Activated naive CD4-positive, alpha-beta T cell treated with anti-CD3 and anti-CD28 coated beads, Interleukin-2, amount 50 U/mL, for 24 hours (primary cell): Measurements from ENCODE around the gene ASGR2.
"Not testable (repeated sequence)": the region's sequence is repeated elsewhere in the genome, so short reads cannot be mapped to it uniquely, and the experiment has no call there.

Experiments
- H3K27ac Mint-ChIP-seq: one replicate; pipeline ENCODE4 v1.8.0; 2021; ENCODE audit warnings: mild to moderate bottlenecking, mixed read lengths
- H3K27me3 Mint-ChIP-seq: one replicate; pipeline ENCODE4 v1.8.0; 2021; ENCODE audit warnings: mixed read lengths
- H3K36me3 Mint-ChIP-seq: one replicate; pipeline ENCODE4 v1.8.0; 2021; ENCODE audit warnings: mixed read lengths
- H3K4me1 Mint-ChIP-seq: one replicate; pipeline ENCODE4 v1.8.0; 2021; ENCODE audit warnings: mixed read lengths
- H3K4me3 Mint-ChIP-seq: one replicate; pipeline ENCODE4 v1.8.0; 2021; ENCODE audit warnings: mild to moderate bottlenecking, mixed read lengths
- H3K9me3 Mint-ChIP-seq: one replicate; pipeline ENCODE4 v1.8.0; 2021; ENCODE audit warnings: mixed read lengths

ASGR2 gene

DNA sequence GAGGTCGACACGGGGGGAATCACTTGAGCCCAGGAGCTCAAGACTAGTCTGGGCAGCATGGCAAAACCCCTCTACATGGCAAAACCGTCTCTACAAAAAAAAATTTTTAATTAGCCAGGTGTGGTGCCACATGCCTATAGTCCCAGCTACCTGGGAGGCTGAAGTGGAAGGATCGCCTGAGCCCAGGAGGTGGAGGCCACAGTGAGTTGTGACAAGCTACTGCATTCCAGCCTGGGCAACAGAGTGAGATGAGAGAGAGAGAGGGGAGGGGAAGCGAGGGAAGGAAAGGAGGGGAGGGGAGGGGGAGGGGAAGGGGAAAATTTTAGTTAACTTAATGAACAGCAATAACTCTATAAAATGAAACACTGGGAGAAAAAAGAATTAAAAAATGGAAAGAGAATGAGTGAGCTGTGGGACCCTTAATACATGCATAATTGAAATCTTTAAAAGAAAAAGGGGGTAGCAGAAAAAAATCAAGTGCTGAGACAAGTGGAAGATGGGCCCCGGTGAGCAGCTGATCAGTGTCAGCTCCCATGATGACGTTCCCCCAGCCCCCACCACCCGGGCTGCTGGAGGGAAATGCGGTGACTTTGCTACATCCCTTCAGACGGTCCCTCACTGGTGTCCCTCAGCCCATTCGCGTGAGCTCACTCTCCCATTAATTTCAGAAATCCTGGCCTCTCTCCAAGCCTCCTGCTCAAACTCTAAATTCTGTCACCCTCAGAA, 2.7 kb downstream of the ASGR2 start:
- Mint-ChIP-seq H3K9me3 (no peaks in the 10 kb centered on the region), H3K36me3 (no peaks in the 10 kb centered on the region), H3K27me3 (no peaks in the 10 kb centered on the region), H3K4me3 (no peak overlapping the region), H3K4me1 (peaks cover 8% of the 10 kb centered on the region), H3K27ac (no peak overlapping the region)

- Mint-ChIP-seq H3K4me3 (no peak overlapping the region), H3K27me3 (no peaks in the 10 kb centered on the region), H3K4me1 (peaks cover 8% of the 10 kb centered on the region), H3K9me3 (no peaks in the 10 kb centered on the region), H3K36me3 (no peaks in the 10 kb centered on the region), H3K27ac (no peak overlapping the region)
Observed at GRCh38 chr17:7110617-7111306, 3.9 kb downstream of the ASGR2 start.

DNA sequence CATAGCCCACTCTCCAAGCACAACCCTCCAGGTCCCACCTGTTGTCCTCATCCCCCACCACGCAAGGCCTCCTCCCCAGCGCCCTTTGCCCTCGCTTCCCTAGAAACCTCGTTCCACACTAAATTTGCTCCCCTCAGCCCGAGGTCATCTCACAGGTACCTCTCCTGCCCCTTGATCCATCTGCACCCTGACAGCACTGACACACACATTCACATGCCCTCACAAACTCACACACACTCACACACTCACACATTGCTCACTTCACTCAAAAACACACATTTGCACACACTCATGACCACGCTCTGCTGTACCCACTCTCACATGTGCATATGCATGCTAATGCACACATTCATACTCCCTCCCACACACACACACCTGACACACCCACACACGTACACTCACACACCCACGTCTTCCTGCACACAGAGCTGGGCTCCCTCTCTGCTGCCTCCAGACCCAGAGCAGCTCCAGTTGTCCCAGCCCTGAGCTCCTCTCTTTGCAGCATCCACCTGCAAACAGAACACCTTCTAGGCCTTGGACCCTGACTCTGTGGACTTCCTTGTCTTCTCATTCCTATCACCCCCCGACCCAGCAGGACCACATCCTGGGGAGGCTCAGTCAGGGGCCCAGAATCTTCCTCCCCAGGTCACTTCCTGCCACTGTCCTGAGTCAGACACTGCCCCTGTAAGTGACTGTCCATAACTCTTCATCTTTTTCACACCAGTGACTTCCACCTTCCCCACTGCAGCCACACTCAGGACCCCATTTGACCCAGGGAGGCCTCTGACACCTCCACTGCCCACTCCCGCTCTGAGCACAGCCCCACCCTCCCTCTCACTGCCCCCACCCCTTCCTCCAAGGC, 4.9 kb downstream of the ASGR2 start:
- H3K27ac Mint-ChIP-seq: no peak overlapping the region
- no peak overlapping the region for H3K4me3 Mint-ChIP-seq
- no peaks in the 10 kb centered on the region for H3K9me3 Mint-ChIP-seq
- no peaks in the 10 kb centered on the region for H3K27me3 Mint-ChIP-seq
- H3K36me3 Mint-ChIP-seq: no peaks in the 10 kb centered on the region
- H3K4me1 Mint-ChIP-seq: peaks cover 8% of the 10 kb centered on the region

GRCh38 chr17:7108981-7109380, 5.6 kb downstream of the ASGR2 start:
- Mint-ChIP-seq H3K36me3 (no peaks in the 10 kb centered on the region), H3K4me1 (peaks cover 8% of the 10 kb centered on the region), H3K9me3 (no peaks in the 10 kb centered on the region), H3K27me3 (no peaks in the 10 kb centered on the region), H3K4me3 (no peak overlapping the region), H3K27ac (no peak overlapping the region)

- H3K27me3 Mint-ChIP-seq: no peaks in the 10 kb centered on the region
- H3K4me3 Mint-ChIP-seq: no peak overlapping the region
Observed at GRCh38 chr17:7108560-7108925, 6.1 kb downstream of the ASGR2 start.

DNA sequence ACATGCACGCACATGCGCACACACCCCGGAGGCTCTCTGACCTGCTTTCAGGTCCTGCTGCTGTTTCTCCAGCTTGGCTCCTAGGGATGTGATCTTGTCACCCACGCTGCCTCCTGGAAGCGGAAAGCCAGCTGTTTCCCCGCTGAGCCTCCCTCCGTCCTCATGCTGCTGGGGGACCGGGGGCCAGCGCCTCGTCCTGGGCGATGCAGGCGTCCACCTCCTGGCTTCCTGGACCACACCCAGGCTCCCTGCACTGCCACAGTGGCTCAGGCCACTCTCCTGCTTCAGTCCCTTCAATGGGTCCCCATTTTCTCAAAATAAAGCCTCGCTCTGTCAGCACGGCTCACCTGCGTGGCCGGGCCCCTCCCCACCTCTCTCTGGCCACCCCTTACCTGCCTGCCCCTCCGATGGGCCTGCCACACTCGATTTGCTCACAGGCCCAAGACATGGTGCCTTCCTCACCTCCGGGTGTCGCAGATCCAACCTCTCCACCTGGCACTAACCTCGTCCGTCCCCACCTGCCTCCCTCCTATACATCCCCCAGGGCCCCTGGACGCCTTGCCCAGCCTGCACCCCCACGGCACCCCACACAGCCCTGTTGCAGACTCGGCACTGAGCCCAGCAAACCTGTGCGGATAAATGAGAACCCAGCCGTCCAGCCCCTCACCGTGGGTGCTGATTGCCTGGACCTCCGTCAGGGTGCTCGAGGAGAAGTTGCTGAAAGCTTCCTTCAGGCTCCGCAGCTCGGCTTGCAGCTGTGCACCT, 6.6 kb downstream of the ASGR2 start:
- H3K27me3 Mint-ChIP-seq: no peaks in the 10 kb centered on the region

More at GRCh38 chr17:7108560-7108925, 6.1 kb downstream of the ASGR2 start:
- no peaks in the 10 kb centered on the region for H3K36me3 Mint-ChIP-seq
- peaks cover 8% of the 10 kb centered on the region for H3K4me1 Mint-ChIP-seq
- no peak overlapping the region for H3K27ac Mint-ChIP-seq
- no peaks in the 10 kb centered on the region for H3K9me3 Mint-ChIP-seq

DNA sequence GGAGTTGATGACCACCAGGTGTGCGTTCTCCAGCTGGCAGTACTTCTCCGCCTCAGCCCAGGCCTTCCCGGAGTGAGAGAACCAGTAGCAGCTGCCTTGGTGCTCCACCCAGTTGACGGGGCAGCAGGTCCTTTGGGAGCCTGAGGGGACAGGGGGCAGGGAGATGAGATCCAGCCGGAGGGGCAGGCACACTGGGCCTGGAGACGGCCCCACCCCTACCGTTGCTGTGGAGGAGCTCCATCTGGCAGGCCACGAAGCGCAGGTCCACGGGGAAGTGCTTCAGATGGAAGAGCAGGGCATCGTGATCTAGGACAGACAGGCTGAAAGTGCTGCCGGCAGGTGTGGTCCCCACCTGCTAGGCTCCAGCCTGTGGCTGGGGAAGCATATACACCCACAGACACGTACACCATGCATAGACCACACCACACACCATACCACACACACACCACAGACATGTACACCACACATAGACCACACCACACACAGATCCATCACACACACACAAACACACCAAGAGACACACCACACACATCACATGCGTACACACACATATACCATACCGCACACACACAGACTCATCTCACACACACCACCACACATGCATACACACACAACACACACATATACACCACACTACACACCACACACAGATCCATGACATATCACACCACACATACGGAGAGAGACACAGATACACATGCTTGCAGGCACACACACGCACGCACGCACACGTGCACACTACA, 7.4 kb downstream of the ASGR2 start:
- H3K4me3 Mint-ChIP-seq: no peak overlapping the region
- H3K4me1 Mint-ChIP-seq: peaks cover 8% of the 10 kb centered on the region
- no peak overlapping the region for H3K27ac Mint-ChIP-seq
- no peaks in the 10 kb centered on the region for H3K27me3 Mint-ChIP-seq
- H3K36me3 Mint-ChIP-seq: no peaks in the 10 kb centered on the region
- no peaks in the 10 kb centered on the region for H3K9me3 Mint-ChIP-seq

More for the DNA sequence above, 6.6 kb downstream of the ASGR2 start:
- no peak overlapping the region for H3K4me3 Mint-ChIP-seq
- H3K36me3 Mint-ChIP-seq: no peaks in the 10 kb centered on the region
- H3K27ac Mint-ChIP-seq: no peak overlapping the region
- peaks cover 8% of the 10 kb centered on the region for H3K4me1 Mint-ChIP-seq
- no peaks in the 10 kb centered on the region for H3K9me3 Mint-ChIP-seq

DNA sequence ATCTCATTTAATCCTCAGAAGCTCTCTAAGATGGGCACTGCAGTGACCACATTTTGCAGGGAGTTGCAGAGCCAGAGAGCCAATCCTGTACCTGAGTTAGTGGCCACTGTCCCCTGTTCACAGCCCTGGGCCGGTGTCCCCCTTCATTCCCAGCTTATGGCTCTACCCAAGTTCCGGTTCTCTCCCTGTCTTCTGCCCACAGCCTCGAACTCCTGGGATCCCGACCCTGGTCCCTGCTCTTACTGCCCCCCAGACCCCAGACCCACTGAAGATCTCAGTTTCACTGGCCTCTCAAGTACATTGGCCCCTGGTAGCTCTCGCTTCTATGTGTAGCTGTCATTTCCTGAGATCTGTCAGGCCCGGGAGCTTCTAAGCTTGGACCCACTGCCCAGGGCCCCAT, 12.2 kb downstream of the ASGR2 start:
- H3K9me3 Mint-ChIP-seq: no peaks in the 10 kb centered on the region
- no peaks in the 10 kb centered on the region for H3K36me3 Mint-ChIP-seq

GRCh38 chr17:7101531-7101930, 13.1 kb downstream of the ASGR2 start:
- no peaks in the 10 kb centered on the region for H3K36me3 Mint-ChIP-seq
- H3K9me3 Mint-ChIP-seq: no peaks in the 10 kb centered on the region
- no peak overlapping the region for H3K4me3 Mint-ChIP-seq
- peaks cover 2% of the 10 kb centered on the region for H3K27me3 Mint-ChIP-seq
- no peak overlapping the region for H3K27ac Mint-ChIP-seq
- no peaks in the 10 kb centered on the region for H3K4me1 Mint-ChIP-seq

More for the DNA sequence above, 12.2 kb downstream of the ASGR2 start:
- peaks cover 2% of the 10 kb centered on the region for H3K27me3 Mint-ChIP-seq
- no peak overlapping the region for H3K27ac Mint-ChIP-seq
- H3K4me3 Mint-ChIP-seq: no peak overlapping the region
- H3K4me1 Mint-ChIP-seq: no peaks in the 10 kb centered on the region

DNA sequence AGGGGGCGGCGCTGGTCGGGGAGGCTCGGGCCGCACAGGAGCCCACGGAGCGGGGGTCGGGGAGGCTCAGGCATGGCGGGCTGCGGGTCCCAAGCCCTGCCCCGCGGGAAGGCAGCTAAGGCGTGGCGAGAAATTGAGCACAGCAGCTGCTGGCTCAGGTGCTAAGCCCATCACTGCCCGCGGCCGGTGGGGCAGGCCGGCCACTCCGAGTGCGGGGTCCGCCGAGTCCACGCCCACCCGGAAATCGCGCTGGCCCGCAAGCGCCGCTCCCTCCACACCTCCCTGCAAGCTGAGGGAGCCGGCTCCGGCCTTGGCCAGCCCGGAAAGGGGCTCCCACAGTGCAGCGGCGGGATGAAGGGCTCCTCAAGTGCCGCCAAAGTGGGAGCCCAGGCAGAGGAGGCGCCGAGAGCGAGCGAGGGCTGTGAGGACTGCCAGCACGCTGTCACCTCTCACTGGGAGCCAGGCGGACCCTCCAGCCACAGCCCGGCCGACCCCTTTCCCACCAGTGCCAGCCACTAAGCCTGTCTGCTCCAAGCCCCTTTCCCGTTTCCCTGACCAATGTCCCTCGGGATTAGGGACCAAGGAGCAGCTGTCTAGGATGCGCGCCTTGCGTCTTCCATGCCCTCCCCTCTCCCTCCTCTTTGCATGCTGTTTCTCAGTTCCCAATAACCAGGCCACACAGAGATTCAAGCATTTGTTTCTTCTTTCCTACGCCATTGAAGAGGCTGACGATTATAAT, 13.8 kb downstream of the ASGR2 start:
- not testable (repeated sequence) for H3K4me1 Mint-ChIP-seq

DNA sequence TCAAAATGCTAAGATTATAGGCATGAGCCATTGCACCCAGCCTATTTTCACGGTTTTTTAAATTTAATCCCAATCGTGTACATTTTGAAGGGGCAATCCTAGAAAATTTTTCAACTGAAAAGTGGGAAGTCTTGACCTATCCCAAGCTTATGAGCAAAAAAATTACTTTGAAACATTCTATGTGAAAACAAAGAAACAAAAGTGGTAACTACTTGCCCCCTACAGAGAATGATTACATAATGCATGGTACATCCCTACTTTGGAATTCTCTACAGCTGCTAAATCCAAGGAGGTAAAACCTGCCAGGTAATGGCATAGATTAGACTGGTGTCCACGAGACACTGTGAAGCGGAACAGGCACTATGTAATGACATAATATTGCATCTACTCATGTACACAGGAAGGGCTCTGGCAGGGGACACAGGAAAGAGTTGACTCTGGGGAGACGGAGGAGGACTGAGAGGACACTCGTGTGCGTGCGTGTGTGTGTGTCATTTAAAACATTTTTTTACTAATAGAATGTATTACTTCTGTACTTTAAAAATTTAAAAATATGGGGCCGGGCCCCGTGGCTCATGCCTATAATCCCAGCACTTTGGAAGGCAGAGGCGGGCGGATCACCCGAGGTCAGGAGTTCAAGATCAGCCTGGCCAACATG, 15.7 kb downstream of the ASGR2 start:
- peaks cover 2% of the 10 kb centered on the region for H3K27me3 Mint-ChIP-seq
- peaks cover 10% of the 10 kb centered on the region for H3K4me1 Mint-ChIP-seq
- H3K36me3 Mint-ChIP-seq: no peaks in the 10 kb centered on the region
- H3K27ac Mint-ChIP-seq: no peak overlapping the region
- no peaks in the 10 kb centered on the region for H3K9me3 Mint-ChIP-seq
- H3K4me3 Mint-ChIP-seq: no peak overlapping the region

More for the DNA sequence above, 13.8 kb downstream of the ASGR2 start:
- not testable (repeated sequence) for H3K4me3 Mint-ChIP-seq, H3K9me3 Mint-ChIP-seq, H3K27me3 Mint-ChIP-seq, H3K27ac Mint-ChIP-seq, H3K36me3 Mint-ChIP-seq

GRCh38 chr17:7097940-7098339, 16.7 kb downstream of the ASGR2 start:
- no peaks in the 10 kb centered on the region for H3K9me3 Mint-ChIP-seq
- no peak overlapping the region for H3K4me3 Mint-ChIP-seq
- no peaks in the 10 kb centered on the region for H3K36me3 Mint-ChIP-seq
- H3K27me3 Mint-ChIP-seq: peaks cover 2% of the 10 kb centered on the region
- H3K27ac Mint-ChIP-seq: no peak overlapping the region
- peaks cover 10% of the 10 kb centered on the region for H3K4me1 Mint-ChIP-seq

DNA sequence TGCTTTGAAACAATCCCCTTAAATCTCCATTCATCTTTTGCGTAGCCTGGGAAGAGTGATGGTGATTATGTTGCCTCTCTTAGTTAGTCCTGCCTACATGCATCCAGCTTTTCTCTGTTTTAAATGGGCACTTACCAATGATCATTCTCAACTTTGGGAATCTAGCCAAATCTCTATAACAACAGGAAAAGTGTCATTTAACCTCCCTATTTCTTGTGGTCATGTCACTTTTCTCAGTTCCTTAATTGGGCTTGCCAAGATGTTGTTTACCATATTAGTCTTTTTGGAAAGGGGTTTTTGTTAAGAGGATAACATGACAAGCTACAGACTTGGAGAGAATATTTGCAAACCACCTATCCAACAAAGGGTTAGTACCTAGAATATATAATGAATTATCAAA, 19.0 kb downstream of the ASGR2 start:
- no peak overlapping the region for H3K4me3 Mint-ChIP-seq
- no peaks in the 10 kb centered on the region for H3K27me3 Mint-ChIP-seq
- H3K4me1 Mint-ChIP-seq: peaks cover 10% of the 10 kb centered on the region
- H3K36me3 Mint-ChIP-seq: no peaks in the 10 kb centered on the region
- H3K9me3 Mint-ChIP-seq: no peaks in the 10 kb centered on the region
- no peak overlapping the region for H3K27ac Mint-ChIP-seq

GRCh38 chr17:7094652-7095019, 20.0 kb downstream of the ASGR2 start:
- Mint-ChIP-seq H3K9me3 (no peaks in the 10 kb centered on the region), H3K4me3 (no peak overlapping the region), H3K27me3 (no peaks in the 10 kb centered on the region), H3K4me1 (peaks cover 10% of the 10 kb centered on the region), H3K36me3 (no peaks in the 10 kb centered on the region), H3K27ac (no peak overlapping the region)
